LNCaP clone FGC (cell line): ENCODE measurements around the gene SYDE1.

Experiments used
- DNase-seq: peaks from one replicate; pipeline ENCODE4 v3.0.0-alpha.2; 2011; ENCODE audit warnings: low read depth
- H3K4me3 ChIP-seq: 2 replicates; pipeline ENCODE4 v1.5.1; 2011; ENCODE audit warnings: mild to moderate bottlenecking, low read depth, low read length, control low read depth
- TF ChIP-seq, protein P1 (sequence below): IDR thresholded peaks from 2 replicates; pipeline ENCODE4 v1.5.1; 2012; ENCODE audit warnings: mild to moderate bottlenecking; ENCODE audit not compliant: control insufficient read depth, insufficient read depth; ENCODE audit errors: extremely low read depth

The SYDE1 gene

DNA sequence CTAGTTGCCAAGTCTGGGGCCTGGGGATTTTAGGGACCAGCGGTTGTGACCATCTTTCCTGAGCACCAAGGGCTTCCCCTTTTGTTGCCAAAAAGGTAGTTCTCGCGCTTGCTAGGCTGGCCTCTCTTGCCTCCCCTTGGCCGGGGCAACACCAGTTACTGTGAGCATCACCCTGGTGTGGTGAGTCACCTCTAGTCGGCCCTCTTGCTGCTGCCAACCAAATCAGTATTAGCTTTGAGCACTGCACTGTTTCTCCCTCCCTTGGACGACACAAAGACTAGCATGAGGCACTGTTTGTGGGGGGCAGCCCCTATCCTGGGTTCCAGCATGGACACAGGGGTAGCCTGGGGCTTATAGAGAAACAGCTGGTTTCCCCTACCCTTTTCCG is 6.9 kb downstream of the SYDE1 start:
- TF ChIP-seq, protein P1, sequence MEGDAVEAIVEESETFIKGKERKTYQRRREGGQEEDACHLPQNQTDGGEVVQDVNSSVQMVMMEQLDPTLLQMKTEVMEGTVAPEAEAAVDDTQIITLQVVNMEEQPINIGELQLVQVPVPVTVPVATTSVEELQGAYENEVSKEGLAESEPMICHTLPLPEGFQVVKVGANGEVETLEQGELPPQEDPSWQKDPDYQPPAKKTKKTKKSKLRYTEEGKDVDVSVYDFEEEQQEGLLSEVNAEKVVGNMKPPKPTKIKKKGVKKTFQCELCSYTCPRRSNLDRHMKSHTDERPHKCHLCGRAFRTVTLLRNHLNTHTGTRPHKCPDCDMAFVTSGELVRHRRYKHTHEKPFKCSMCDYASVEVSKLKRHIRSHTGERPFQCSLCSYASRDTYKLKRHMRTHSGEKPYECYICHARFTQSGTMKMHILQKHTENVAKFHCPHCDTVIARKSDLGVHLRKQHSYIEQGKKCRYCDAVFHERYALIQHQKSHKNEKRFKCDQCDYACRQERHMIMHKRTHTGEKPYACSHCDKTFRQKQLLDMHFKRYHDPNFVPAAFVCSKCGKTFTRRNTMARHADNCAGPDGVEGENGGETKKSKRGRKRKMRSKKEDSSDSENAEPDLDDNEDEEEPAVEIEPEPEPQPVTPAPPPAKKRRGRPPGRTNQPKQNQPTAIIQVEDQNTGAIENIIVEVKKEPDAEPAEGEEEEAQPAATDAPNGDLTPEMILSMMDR = no peak
- no peak overlapping the region for H3K4me3 ChIP-seq
- DNase-seq = no peak

DNA sequence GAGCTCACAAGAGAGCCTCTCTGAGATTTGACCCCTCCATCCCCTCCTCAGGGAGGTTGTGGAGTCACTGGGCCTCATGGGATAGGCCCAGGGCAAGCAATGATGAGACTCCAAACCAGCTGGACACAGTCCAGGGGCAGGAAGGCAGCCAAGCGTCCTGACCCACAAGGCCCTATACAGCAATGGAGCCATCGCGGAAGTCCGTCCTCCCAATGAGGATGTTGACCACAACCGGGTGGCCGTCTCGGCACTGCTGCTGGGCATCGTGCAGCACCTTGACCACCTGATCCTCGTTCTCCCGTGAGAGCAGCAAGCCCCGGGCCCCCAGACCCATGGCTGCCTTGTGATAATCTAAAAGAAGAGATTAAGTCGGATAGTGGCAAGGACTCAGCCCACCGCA is 7.9 kb downstream of the SYDE1 start:
- DNase-seq = no peak
- TF ChIP-seq, protein P1 = no peak

DNA sequence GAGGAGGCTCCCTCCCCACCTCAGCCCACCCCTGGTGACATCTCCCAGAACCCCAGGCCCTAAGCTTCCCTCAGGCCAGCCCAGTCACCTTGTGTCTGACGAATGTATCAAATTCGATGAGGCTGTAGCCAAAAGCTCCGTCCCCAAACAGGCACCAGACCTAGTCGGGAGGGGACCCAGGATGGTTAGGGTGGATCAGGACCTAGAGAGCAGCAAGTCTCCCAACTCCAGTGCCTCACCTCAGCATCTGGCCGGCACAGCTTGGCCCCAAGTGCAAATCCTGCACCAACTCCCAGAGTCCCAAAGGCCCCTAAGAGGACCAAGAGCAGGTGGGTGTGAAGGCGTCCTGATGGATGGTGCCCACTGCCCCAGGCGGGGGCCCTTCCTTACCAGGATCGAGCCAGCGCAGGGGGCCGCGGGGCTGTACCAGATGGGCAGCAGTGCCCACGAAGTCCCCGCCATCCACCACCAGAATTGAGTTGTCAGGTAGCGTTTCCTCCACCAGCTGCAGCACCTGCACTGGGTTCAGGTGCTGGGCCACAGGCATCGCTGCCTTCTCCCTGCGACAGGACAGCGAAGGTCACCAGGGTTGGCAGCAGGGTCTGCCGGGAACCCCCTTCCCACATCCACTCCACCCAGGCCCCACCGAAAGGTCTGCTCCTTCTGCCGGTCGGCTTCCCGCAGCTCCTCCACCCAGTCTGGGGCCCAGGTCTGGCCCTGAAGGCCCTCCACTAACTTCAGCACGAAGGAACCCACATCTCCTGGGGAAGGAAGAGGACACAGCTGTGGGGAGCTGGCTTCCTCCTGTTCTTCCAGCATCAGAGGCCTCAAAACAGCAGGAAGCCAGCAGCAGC is 8.8 kb downstream of the SYDE1 start:
- no peak for DNase-seq
- H3K4me3 ChIP-seq = no peak overlapping the region
- TF ChIP-seq, protein P1 = no peak

More for the DNA sequence above, 7.9 kb downstream of the SYDE1 start:
- no peak overlapping the region for H3K4me3 ChIP-seq

DNA sequence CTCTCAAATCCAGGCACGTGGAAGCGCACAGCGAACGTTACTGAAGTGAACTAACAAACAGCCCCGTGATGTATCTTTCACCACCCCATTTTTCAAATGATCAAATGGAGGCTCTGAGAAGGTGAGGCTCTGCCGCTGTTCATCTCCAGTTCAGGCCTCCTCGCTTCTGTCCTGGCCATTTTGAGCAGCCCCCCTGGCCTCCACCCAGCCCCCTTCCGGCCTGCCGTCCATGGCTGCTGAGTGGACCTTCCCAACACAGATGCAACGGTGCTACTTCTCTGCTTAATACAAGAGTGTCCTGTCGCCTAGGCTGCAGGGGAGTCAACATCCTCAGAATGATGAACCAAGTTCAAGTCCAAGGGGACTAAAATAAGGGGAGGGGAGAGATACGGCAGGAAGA is 9.7 kb downstream of the SYDE1 start:
- no peak overlapping the region for H3K4me3 ChIP-seq
- no peak for DNase-seq
- TF ChIP-seq, protein P1 = no peak

DNA sequence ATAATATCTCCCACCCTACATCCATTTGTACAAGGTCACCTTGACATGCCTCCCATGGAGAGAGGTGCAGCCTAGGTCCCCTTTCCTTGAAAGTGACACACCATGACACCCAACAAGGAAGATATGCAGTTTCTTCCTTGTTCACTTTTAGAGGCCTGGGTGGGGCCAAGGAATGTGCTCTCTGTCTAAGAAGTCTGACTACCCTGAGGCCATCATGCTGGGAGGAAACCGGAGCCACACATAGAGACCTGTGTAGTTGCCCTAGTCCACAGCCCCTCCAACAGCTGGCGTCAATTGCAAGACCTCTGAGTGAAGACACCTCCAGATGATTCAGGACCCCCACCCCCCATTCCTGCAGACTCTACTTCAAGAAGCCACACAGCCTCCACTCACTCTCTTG is 11.0 kb downstream of the SYDE1 start:
- TF ChIP-seq, protein P1 = no peak
- H3K4me3 ChIP-seq = no peak overlapping the region
- DNase-seq = no peak

DNA sequence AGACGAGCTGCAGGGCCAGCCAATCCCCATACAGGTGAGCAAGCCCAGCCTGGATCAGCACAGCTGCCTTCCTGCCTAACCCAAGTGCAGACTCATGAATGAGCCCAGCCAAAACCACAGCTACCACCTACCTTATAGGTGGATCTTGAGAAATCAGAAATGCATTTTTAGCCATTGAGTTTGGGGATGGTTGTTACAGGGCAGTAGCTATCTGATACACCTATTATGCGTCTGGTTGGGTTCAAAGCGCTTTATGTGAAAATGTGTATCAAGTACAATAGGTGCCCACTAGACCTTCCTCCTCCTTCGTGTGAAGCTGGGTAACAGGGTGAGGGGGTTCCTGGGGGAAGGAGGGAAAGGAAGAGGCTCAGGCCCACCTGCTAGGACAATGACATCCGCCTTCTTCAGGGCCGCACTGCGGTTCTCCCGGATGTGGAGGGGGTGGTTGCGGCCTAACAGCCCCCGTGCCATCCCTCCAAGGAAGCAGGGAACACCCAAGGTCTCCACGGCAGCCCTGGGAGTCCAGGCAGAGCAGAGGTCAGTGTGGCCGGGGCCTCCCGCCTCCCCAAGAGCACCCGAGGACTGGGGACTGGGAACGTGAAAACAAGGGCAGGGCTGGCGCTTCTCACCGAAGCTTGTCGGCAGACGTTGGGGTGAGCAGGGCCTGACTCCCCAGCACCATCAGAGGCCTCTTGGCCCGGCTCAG is 11.7 kb downstream of the SYDE1 start:
- DNase-seq = no peak
- TF ChIP-seq, protein P1 = no peak
- H3K4me3 ChIP-seq = no peak overlapping the region
